H1 (cell line): ENCODE measurements around the gene STK39. TPM values are rescaled to one million over a fixed set of nuclear protein-coding genes. Genes with fewer than 3 reads are reported as not detected.

Experiments
- CTCF ChIA-PET: fragments of 300-600 bp; sonication (Branson Sonifier 250); formaldehyde crosslinking; loops from one replicate; lab custom pipeline; 2021; ENCODE audit not compliant: partially characterized antibody; lab: Charles Lee
- POLR2A ChIA-PET: fragments of 300-600 bp; sonication (Branson Sonifier 250); formaldehyde crosslinking; loops from one replicate; lab custom pipeline; 2021; ENCODE audit warnings: inconsistent platforms; ENCODE audit not compliant: partially characterized antibody; lab: Charles Lee
- DNase-seq, 2 experiments: peaks; one replicate each; pipeline versions ENCODE4 v3.0.0 to v3.0.0-alpha.2; 2010 to 2022; ENCODE audit warnings: low spot score in 2 of 2, low read depth in 1 of 2, mixed read lengths in 1 of 2
- FAIRE-seq: peaks from 2 replicates; lab custom pipeline; 2011; peaks lifted over from hg19 to GRCh38; lab: Jason Lieb, UNC
- H2AFZ ChIP-seq: 2 replicates; pipeline ENCODE4 v1.8.1; 2012; ENCODE audit warnings: low read length, inconsistent platforms
- H2AK5ac ChIP-seq: 2 replicates; pipeline ENCODE4 v1.6.1; 2013; ENCODE audit warnings: low read depth, low read length
- H2BK120ac ChIP-seq: replicated peaks from 2 replicates; pipeline ENCODE3; 2013; ENCODE audit warnings: low read depth, low read length, inconsistent platforms
- H2BK12ac ChIP-seq: 2 replicates; pipeline ENCODE4 v1.6.1; 2013; ENCODE audit warnings: low read depth, low read length
- H2BK15ac ChIP-seq: 2 replicates; pipeline ENCODE4 v1.6.1; 2013; ENCODE audit warnings: low read length
- H2BK20ac ChIP-seq: 2 replicates; pipeline ENCODE4 v1.6.1; 2013; ENCODE audit warnings: low read length
- H2BK5ac ChIP-seq: 2 replicates; pipeline ENCODE4 v1.6.1; 2013; ENCODE audit warnings: low read depth, low read length
- H3K14ac ChIP-seq: 2 replicates; pipeline ENCODE4 v1.6.1; 2013; ENCODE audit warnings: inconsistent platforms; ENCODE audit not compliant: insufficient read length
- H3K18ac ChIP-seq: 2 replicates; pipeline ENCODE4 v1.6.1; 2013; ENCODE audit warnings: low read length; ENCODE audit errors: extremely low read depth
- H3K23ac ChIP-seq: 2 replicates; pipeline ENCODE4 v1.6.1; 2013; ENCODE audit warnings: inconsistent platforms; ENCODE audit not compliant: insufficient read length
- H3K23me2 ChIP-seq: 2 replicates; pipeline ENCODE4 v1.6.1; 2013; ENCODE audit warnings: low read depth, low read length
- H3K27ac ChIP-seq: 2 replicates; pipeline ENCODE4 v1.6.1; 2011; ENCODE audit warnings: low read depth, low read length, inconsistent platforms
- H3K27me3 ChIP-seq, 4 experiments: replicated peaks in 1 of 4; 1 replicate in 1 of 4; 2 replicates in 3 of 4; pipeline versions ENCODE4 v1.6.1 to v1.8.1; 2011 to 2013; ENCODE audit warnings: low read length in 3 of 4, mild to moderate bottlenecking in 3 of 4, inconsistent platforms in 2 of 4, mixed read lengths in 2 of 4, moderate library complexity in 1 of 4; ENCODE audit not compliant: control insufficient read depth in 3 of 4, insufficient read depth in 3 of 4; ENCODE audit errors: extremely low read depth in 1 of 4
- H3K36me3 ChIP-seq, 4 experiments: 2 replicates each; pipeline versions ENCODE4 v1.6.1 to v1.8.1; 2011 to 2013; ENCODE audit warnings: mild to moderate bottlenecking in 4 of 4, low read length in 3 of 4, moderate library complexity in 2 of 4, control low read depth in 1 of 4, inconsistent platforms in 1 of 4; ENCODE audit not compliant: insufficient read depth in 4 of 4, control insufficient read depth in 2 of 4
- H3K4ac ChIP-seq: replicated peaks from 2 replicates; pipeline ENCODE3; 2013; ENCODE audit warnings: low read length, low read depth, mixed read lengths, inconsistent platforms; ENCODE audit not compliant: insufficient read length
- H3K4me1 ChIP-seq, 4 experiments: replicated peaks in 1 of 4; 1 replicate in 1 of 4; 2 replicates in 3 of 4; pipeline versions ENCODE4 v1.6.1 to v1.8.1; 2011 to 2013; ENCODE audit warnings: low read length in 3 of 4, inconsistent platforms in 2 of 4, mixed read lengths in 1 of 4; ENCODE audit not compliant: insufficient read depth in 4 of 4, control insufficient read depth in 3 of 4
- H3K4me2 ChIP-seq, 2 experiments: 2 replicates each; pipeline versions ENCODE4 v1.6.1 to v1.8.1; 2011 to 2013; ENCODE audit warnings: low read depth in 2 of 2, low read length in 2 of 2, control low read depth in 1 of 2, inconsistent platforms in 1 of 2, mild to moderate bottlenecking in 1 of 2; ENCODE audit not compliant: insufficient read depth in 1 of 2
- H3K4me3 ChIP-seq, 4 experiments: fragments of 200-600, 300-600 bp in 1 of 4; sonication (generic), shearing (Covaris generic), sonication (Bioruptor Twin) in 1 of 4; 2 replicates each; pipeline versions ENCODE4 v1.5.1 to v1.8.1; 2011 to 2016; ENCODE audit warnings: low read length in 4 of 4, low read depth in 3 of 4, control low read depth in 2 of 4, inconsistent platforms in 2 of 4, mild to moderate bottlenecking in 2 of 4, mixed read lengths in 1 of 4, moderate library complexity in 1 of 4; ENCODE audit not compliant: insufficient read depth in 2 of 4; ENCODE audit errors: extremely low read depth in 1 of 4
- H3K56ac ChIP-seq: replicated peaks from 2 replicates; pipeline ENCODE3; 2013; ENCODE audit warnings: low read depth, mild to moderate bottlenecking, mixed read lengths, low read length, inconsistent platforms; ENCODE audit not compliant: insufficient read length
- H3K79me1 ChIP-seq: 2 replicates; pipeline ENCODE4 v1.6.1; 2013; ENCODE audit warnings: low read depth, low read length, control low read depth
- H3K79me2 ChIP-seq, 2 experiments: 2 replicates each; pipeline versions ENCODE4 v1.6.1 to v1.8.1; 2012 to 2013; ENCODE audit warnings: low read length in 2 of 2, mild to moderate bottlenecking in 2 of 2, inconsistent platforms in 1 of 2; ENCODE audit not compliant: insufficient read depth in 2 of 2, control insufficient read depth in 1 of 2
- H3K9ac ChIP-seq, 4 experiments: replicated peaks in 1 of 4; 1 replicate in 1 of 4; 2 replicates in 3 of 4; pipeline versions ENCODE4 v1.6.1 to v1.8.1; 2011 to 2013; ENCODE audit warnings: low read depth in 3 of 4, low read length in 3 of 4, control low read depth in 2 of 4, mild to moderate bottlenecking in 2 of 4, moderate library complexity in 2 of 4, inconsistent platforms in 1 of 4; ENCODE audit errors: extremely low read depth in 1 of 4
- H3K9me3 ChIP-seq, 2 experiments: 2 replicates each; pipeline versions ENCODE4 v1.6.1 to v1.8.1; 2012 to 2013; ENCODE audit warnings: mild to moderate bottlenecking in 2 of 2, moderate library complexity in 2 of 2, control low read depth in 1 of 2, inconsistent platforms in 1 of 2, low read depth in 1 of 2, low read length in 1 of 2, mixed read lengths in 1 of 2; ENCODE audit not compliant: insufficient read depth in 2 of 2
- H4K20me1 ChIP-seq, 2 experiments: replicated peaks in 1 of 2; 2 replicates each; pipeline versions ENCODE3 to v1.8.1; 2011 to 2013; ENCODE audit warnings: inconsistent platforms in 2 of 2, low read length in 2 of 2, mild to moderate bottlenecking in 1 of 2; ENCODE audit not compliant: insufficient read depth in 2 of 2, control insufficient read depth in 1 of 2
- H4K5ac ChIP-seq: 2 replicates; pipeline ENCODE4 v1.6.1; 2013; ENCODE audit warnings: low read length, low read depth, mixed read lengths, inconsistent platforms; ENCODE audit not compliant: insufficient read length
- H4K8ac ChIP-seq: 2 replicates; pipeline ENCODE4 v1.8.0; 2013; ENCODE audit warnings: mild to moderate bottlenecking, moderate library complexity, low read length, inconsistent platforms; ENCODE audit not compliant: insufficient read depth; ENCODE audit errors: extremely low read depth
- H4K91ac ChIP-seq: replicated peaks from 2 replicates; pipeline ENCODE3; 2013; ENCODE audit warnings: low read length, mixed read lengths, inconsistent platforms; ENCODE audit not compliant: insufficient read length
- ASH2L ChIP-seq: fragments of 200-600, 300-600 bp; sonication (generic); IDR thresholded peaks from one replicate; pipeline ENCODE4 v1.7.1; 2017; ENCODE audit warnings: low read length
- CEBPB ChIP-seq: IDR thresholded peaks from 2 replicates; pipeline ENCODE4 v1.6.1; 2012; ENCODE audit warnings: low read depth, low read length
- CHD2 ChIP-seq: IDR thresholded peaks from 2 replicates; pipeline ENCODE4 v1.6.1; 2012; ENCODE audit warnings: low read length, improper control_type of control experiment
- SAP30 ChIP-seq: fragments of 300-600 bp; sonication (generic); IDR thresholded peaks from 2 replicates; pipeline ENCODE4 v1.7.1; 2012; ENCODE audit warnings: low read length, moderate library complexity, mild to moderate bottlenecking, inconsistent platforms; ENCODE audit not compliant: insufficient read depth, insufficient replicate concordance
- TEAD4 ChIP-seq: IDR thresholded peaks from 2 replicates; pipeline ENCODE4 v1.6.1; 2012; ENCODE audit warnings: low read depth, low read length, inconsistent platforms, mixed read lengths
- WGBS, 2 experiments: shearing (Covaris generic) in 1 of 2; methylation state at CpG; one replicate each; pipeline versions ENCODE4 v1.1.6 to v1.1.7; 2013 to 2015; ENCODE audit warnings: low lambda C conversion rate in 2 of 2, mixed read lengths in 2 of 2, inconsistent platforms in 1 of 2, low coverage in 1 of 2, missing lambda C conversion rate in 1 of 2; ENCODE audit not compliant: insufficient replicate concordance in 2 of 2, insufficient coverage in 1 of 2, insufficient read length in 1 of 2; ENCODE audit errors: extremely low coverage in 1 of 2, missing lambda C conversion rate in 1 of 2; 5-methylcytosine and 5-hydroxymethylcytosine counted together
- polyA plus RNA-seq, 7 experiments: library from polyadenylated mRNA; depleted of rRNA in 3 of 7; stranded (reverse) in 5 of 7; unstranded in 2 of 7; fragments of >200 nt in 5 of 7; fragments of 200-250 nt in 2 of 7; gene quantifications; 1 replicate in 5 of 7; 2 replicates in 1 of 7; 4 replicates in 1 of 7; pipeline versions ENCODE4 v1.2.1 to v1.2.3, GENCODE V29; 2011 to 2013; ENCODE audit warnings: missing spikeins in 2 of 7, mixed read lengths in 2 of 7
- total RNA-seq: library from RNA; stranded (reverse); fragmentation: NEBNext Ultra II Directional; extraction: Animal tissue kit (Norgen Biotek cat#: 25700); gene quantifications from 2 replicates; pipeline ENCODE4 v1.2.1, GENCODE V29; 2021

The STK39 gene
- total and polyA plus RNA-seq, 2 of the 8 experiments (the other 6 are each of a cell fraction or from before 2014, with no cell fraction given) = 13.7 to 23.8 TPM

DNA sequence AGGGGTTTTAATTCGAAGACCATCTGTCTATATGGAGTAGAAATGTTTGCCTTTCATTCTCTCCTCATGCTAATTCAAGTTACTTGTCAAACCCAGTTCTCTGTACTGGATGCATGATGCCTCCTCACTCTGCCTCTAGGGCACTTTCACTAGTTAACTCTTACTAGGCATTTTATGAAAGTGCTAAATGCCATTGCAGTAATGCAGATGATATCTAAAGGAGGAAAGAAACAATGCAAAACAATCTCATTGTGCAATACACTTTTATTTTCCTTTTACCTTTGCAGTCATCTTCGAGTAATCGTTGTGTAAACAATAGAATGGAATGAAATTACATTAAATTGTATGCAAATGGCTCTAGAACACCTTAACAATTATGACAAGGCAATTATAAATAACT, 293.6 kb downstream of the STK39 start:
- no peak overlapping the region for H2BK120ac ChIP-seq
- H4K5ac ChIP-seq = no peak overlapping the region
- no peaks in the 10 kb centered on the region for H3K27me3 ChIP-seq
- H3K14ac ChIP-seq = no peak overlapping the region
- H3K23me2 ChIP-seq = no peaks in the 10 kb centered on the region; the same call in 1 of the 2 replicates
- POLR2A ChIA-PET = no interaction called here
- FAIRE-seq (no peak), DNase-seq (no peak)
- no peak overlapping the region for H2AK5ac ChIP-seq
- H2BK15ac ChIP-seq = no peak overlapping the region
- H3K9me3 ChIP-seq = no peaks in the 10 kb centered on the region
- H3K18ac ChIP-seq = no peak overlapping the region
- no peak overlapping the region for H3K56ac ChIP-seq
- no peak overlapping the region for H3K4ac ChIP-seq
- H3K27ac ChIP-seq = no peak overlapping the region
- no peaks in the 10 kb centered on the region for H3K36me3 ChIP-seq
- H3K9ac ChIP-seq = no peak overlapping the region
- no peak overlapping the region for H4K91ac ChIP-seq
- H2AFZ ChIP-seq = no peak overlapping the region
- H3K4me2 ChIP-seq = no peak overlapping the region
- WGBS, 2 experiments = 85% methylated on average over 3 of the region's 3 CpGs; no CpG with 5 or more reads in 1 of the 2 experiments
- H3K23ac ChIP-seq = no peak overlapping the region
- no peak overlapping the region for H2BK5ac ChIP-seq
- TF ChIP-seq TEAD4 = no peak
- no peak for TF ChIP-seq SAP30
- TF ChIP-seq CEBPB = peak; percentile 13; the same call in 1 of the 2 replicates
- no peak for TF ChIP-seq ASH2L
- TF ChIP-seq CHD2 = no peak
- CTCF ChIA-PET = no interaction called here
- no peaks in the 10 kb centered on the region for H3K79me1 ChIP-seq
- H3K4me3 ChIP-seq = no peak overlapping the region
- H3K4me1 ChIP-seq = no peaks in the 10 kb centered on the region
- no peak overlapping the region for H2BK12ac ChIP-seq
- no peaks in the 10 kb centered on the region for H4K20me1 ChIP-seq
- H2BK20ac ChIP-seq = no peak overlapping the region
- H3K79me2 ChIP-seq = no peaks in the 10 kb centered on the region
- H4K8ac ChIP-seq = no peak overlapping the region
